Hepatocyte (in vitro differentiated cells): ENCODE results near the gene SESN1.

ENCODE experiments used
- CTCF ChIP-seq: fragments of 200-600 bp; sonication (generic); IDR thresholded peaks from 2 replicates; pipeline ENCODE4 v1.5.1; 2016; ENCODE audit warnings: antibody characterized with exemption, mild to moderate bottlenecking; ENCODE audit not compliant: poor library complexity
- EZH2phosphoT487 ChIP-seq: fragments of 200-600 bp; sonication (generic); IDR thresholded peaks from one replicate; pipeline ENCODE4 v1.6.1; 2018; ENCODE audit warnings: antibody characterized with exemption, mild to moderate bottlenecking, low read depth, moderate library complexity; ENCODE audit not compliant: unreplicated experiment, severe bottlenecking

- TF ChIP-seq CTCF (no peak), EZH2phosphoT487 (no peak)
Observed at GRCh38 chr6:109139109-109139508, 44.5 kb upstream of the SESN1 start.
